Muscle of leg (tissue), 11 donors: ENCODE results near the gene ZNF677. TPM values are rescaled to one million over a fixed set of nuclear protein-coding genes. Genes with fewer than 3 reads are reported as not detected.
"Not testable (repeated sequence)": the region's sequence is repeated elsewhere in the genome, so short reads cannot be mapped to it uniquely, and the experiment has no call there.

Source experiments
- DNase-seq: peaks from one replicate; pipeline ENCODE4 v3.0.0; 2013
- H3K27ac ChIP-seq: one replicate; pipeline ENCODE4 v1.5.1; 2013; ENCODE audit warnings: mild to moderate bottlenecking, low read length, control low read depth
- H3K27me3 ChIP-seq: one replicate; pipeline ENCODE4 v1.6.1; 2013; ENCODE audit warnings: low read length; ENCODE audit not compliant: control insufficient read depth, insufficient read depth
- H3K36me3 ChIP-seq: one replicate; pipeline ENCODE4 v1.6.1; 2013; ENCODE audit warnings: low read length; ENCODE audit not compliant: control insufficient read depth, insufficient read depth
- H3K4me1 ChIP-seq: one replicate; pipeline ENCODE4 v1.6.1; 2013; ENCODE audit warnings: low read length; ENCODE audit not compliant: control insufficient read depth, insufficient read depth
- H3K4me3 ChIP-seq: one replicate; pipeline ENCODE4 v1.5.1; 2013; ENCODE audit warnings: low read length, control low read depth
- H3K9me3 ChIP-seq: replicated peaks from 2 replicates; pipeline ENCODE4 v1.6.1; 2013; ENCODE audit warnings: low read depth, low read length; ENCODE audit not compliant: control insufficient read depth
- WGBS: methylation state at CpG from one replicate; pipeline ENCODE4 v1.1.5; 2013; ENCODE audit warnings: missing lambda C conversion rate; ENCODE audit not compliant: insufficient coverage; 5-methylcytosine and 5-hydroxymethylcytosine counted together
- polyA plus RNA-seq, 8 donors: library from polyadenylated mRNA; unstranded; fragments of 120-200 nt; gene quantifications; one replicate each; pipeline versions ENCODE4 v1.2.1 to v1.2.3, GENCODE V29; 2013; ENCODE audit warnings: inconsistent platforms in 1 of 8, low replicate concordance in 1 of 8; ENCODE audit not compliant: insufficient read length in 8 of 8, insufficient read depth in 1 of 8
- total RNA-seq: library from RNA; stranded (reverse); fragments of 120-200 nt; gene quantifications from one replicate; pipeline ENCODE4 v1.2.4, GENCODE V29; 2013

ZNF677 gene
- total and polyA plus RNA-seq, 9 donors = 19.3 to 32.5 (median 28.8) TPM

GRCh38 chr19:53269861-53270260 is 15.2 kb upstream of the ZNF677 start:
- H3K9me3 ChIP-seq, DNase-seq, H3K4me1 ChIP-seq, H3K4me3 ChIP-seq, H3K27ac ChIP-seq, H3K27me3 ChIP-seq, H3K36me3 ChIP-seq: not testable (repeated sequence)
- 90% methylated on average over 16 of the region's 27 CpGs for WGBS

GRCh38 chr19:53267623-53268022 is 12.9 kb upstream of the ZNF677 start, which contains the start of gene VN1R4:
Gene VN1R4 (minus strand): TSS chr19:53267723. CDS start chr19:53267665, 58 bp downstream.
- H3K4me3 ChIP-seq, H3K9me3 ChIP-seq, H3K27ac ChIP-seq, H3K27me3 ChIP-seq, DNase-seq, H3K4me1 ChIP-seq, H3K36me3 ChIP-seq: not testable (repeated sequence)
- WGBS = no CpG with 5 or more reads among the region's 5 CpGs

- H3K36me3 ChIP-seq, DNase-seq, H3K27ac ChIP-seq, H3K9me3 ChIP-seq, H3K27me3 ChIP-seq, H3K4me1 ChIP-seq, H3K4me3 ChIP-seq: not testable (repeated sequence)
- WGBS = 62% methylated on average over 3 of the region's 14 CpGs
Observed at GRCh38 chr19:53257715-53258342, 3.2 kb upstream of the ZNF677 start, which contains the start of gene VN1R2. Gene VN1R2 (plus strand): TSS chr19:53258292. CDS start chr19:53258376, 84 bp downstream.

GRCh38 chr19:53246498-53246897 is 8.2 kb downstream of the ZNF677 start:
- H3K36me3 ChIP-seq = peaks cover 39% of the 10 kb centered on the region
- WGBS = no CpG with 5 or more reads among the region's 1 CpG
- H3K27ac ChIP-seq = no peak overlapping the region
- H3K9me3 ChIP-seq = peaks cover 52% of the 10 kb centered on the region
- H3K27me3 ChIP-seq = no peaks in the 10 kb centered on the region
- no peaks in the 10 kb centered on the region for H3K4me1 ChIP-seq
- no peak overlapping the region for H3K4me3 ChIP-seq
- DNase-seq = no peak

GRCh38 chr19:53237114-53237777 is 17.4 kb downstream of the ZNF677 start:
- H3K27ac ChIP-seq = no peak overlapping the region
- H3K4me3 ChIP-seq = no peak overlapping the region
- H3K9me3 ChIP-seq = peaks cover 58% of the 10 kb centered on the region
- H3K36me3 ChIP-seq = peaks cover 27% of the 10 kb centered on the region
- H3K27me3 ChIP-seq = no peaks in the 10 kb centered on the region
- H3K4me1 ChIP-seq = no peaks in the 10 kb centered on the region
- WGBS = no CpG with 5 or more reads among the region's 4 CpGs
- no peak for DNase-seq

GRCh38 chr19:53224606-53225005 is 30.1 kb downstream of the ZNF677 start:
- Histone ChIP-seq H3K9me3 (peaks cover 36% of the 10 kb centered on the region), H3K27me3 (no peaks in the 10 kb centered on the region), H3K4me3 (no peak overlapping the region), H3K27ac (no peak overlapping the region), H3K36me3 (no peaks in the 10 kb centered on the region), H3K4me1 (no peaks in the 10 kb centered on the region)
- WGBS = 95% methylated on average over 4 of the region's 20 CpGs
- no peak for DNase-seq

- H3K27ac ChIP-seq, H3K36me3 ChIP-seq, H3K4me3 ChIP-seq, H3K27me3 ChIP-seq, H3K4me1 ChIP-seq, DNase-seq: not testable (repeated sequence)
- WGBS = 100% methylated on average over 2 of the region's 28 CpGs
- peaks cover 38% of the 10 kb centered on the region for H3K9me3 ChIP-seq
Observed at GRCh38 chr19:53222716-53223115, 32.0 kb downstream of the ZNF677 start.

- WGBS = no CpG with 5 or more reads among the region's 2 CpGs
- Histone ChIP-seq H3K9me3 (peaks cover 71% of the 10 kb centered on the region), H3K4me1 (no peaks in the 10 kb centered on the region), H3K27me3 (no peaks in the 10 kb centered on the region), H3K4me3 (no peak overlapping the region), H3K36me3 (peaks cover 11% of the 10 kb centered on the region), H3K27ac (no peak overlapping the region)
- no peak for DNase-seq
Observed at GRCh38 chr19:53212703-53213320, 41.9 kb downstream of the ZNF677 start.

- not testable (repeated sequence) for H3K4me1 ChIP-seq, H3K4me3 ChIP-seq, DNase-seq, H3K27me3 ChIP-seq, H3K27ac ChIP-seq
- no CpG with 5 or more reads among the region's 3 CpGs for WGBS
- H3K36me3 ChIP-seq = peaks cover 11% of the 10 kb centered on the region
- H3K9me3 ChIP-seq = peaks cover 65% of the 10 kb centered on the region
Observed at GRCh38 chr19:53211554-53211953, 43.1 kb downstream of the ZNF677 start.

GRCh38 chr19:53196777-53197396 is 57.8 kb downstream of the ZNF677 start:
- Histone ChIP-seq H3K4me1 (peaks cover 15% of the 10 kb centered on the region), H3K27me3 (no peaks in the 10 kb centered on the region), H3K27ac (peak overlapping the region; percentile 90), H3K36me3 (peaks cover 7% of the 10 kb centered on the region), H3K9me3 (peaks cover 9% of the 10 kb centered on the region), H3K4me3 (peak overlapping the region; percentile 93)
- 0% methylated on average over 16 of the region's 42 CpGs for WGBS
- peak; percentile 97 for DNase-seq
